MM.1S (cell line): ENCODE measurements around the gene CACNA1C.

Experiments used
- CTCF ChIP-seq: fragments of 300-600 bp; sonication (generic); IDR thresholded peaks from 2 replicates; pipeline ENCODE4 v1.5.1; 2016; ENCODE audit warnings: antibody characterized with exemption, low read length, mixed read lengths
- EZH2 ChIP-seq: fragments of 300-600 bp; sonication (generic); optimal IDR thresholded peaks from 2 replicates; pipeline ENCODE3; 2017; ENCODE audit warnings: low read depth, mild to moderate bottlenecking, antibody characterized with exemption, low read length, mixed read lengths

GRCh38 chr12:2431810-2432209, 379.0 kb downstream of the CACNA1C start:
- no peak for TF ChIP-seq CTCF
- no peak for TF ChIP-seq EZH2
